ENCODE results near the gene FHOD1.
A peak's percentile ranks its signal among the peaks of the same experiment; 100 is the strongest.

FHOD1 gene

DNA sequence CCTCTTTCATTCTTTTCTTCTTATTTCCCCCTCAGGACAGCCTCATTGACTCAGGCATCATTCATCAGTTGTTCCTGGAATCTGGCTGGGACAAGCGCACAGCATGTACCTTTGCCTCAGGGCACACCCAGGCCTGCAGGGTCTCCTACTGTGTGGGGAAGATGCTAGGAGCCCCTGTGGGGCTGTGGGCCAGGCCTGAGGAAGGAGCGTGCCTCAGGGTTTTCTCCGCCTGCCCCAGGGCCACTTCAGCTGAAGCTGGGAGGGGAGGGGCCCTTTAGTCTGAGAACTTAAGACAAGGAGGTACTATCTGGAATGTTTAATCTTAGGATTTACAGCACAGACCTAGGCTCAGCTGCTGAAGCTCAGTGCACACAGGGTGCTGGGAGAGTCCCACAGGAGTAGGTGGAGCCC lies 40.4 kb downstream of the FHOD1 start:
- DNase-seq = no peak

DNA sequence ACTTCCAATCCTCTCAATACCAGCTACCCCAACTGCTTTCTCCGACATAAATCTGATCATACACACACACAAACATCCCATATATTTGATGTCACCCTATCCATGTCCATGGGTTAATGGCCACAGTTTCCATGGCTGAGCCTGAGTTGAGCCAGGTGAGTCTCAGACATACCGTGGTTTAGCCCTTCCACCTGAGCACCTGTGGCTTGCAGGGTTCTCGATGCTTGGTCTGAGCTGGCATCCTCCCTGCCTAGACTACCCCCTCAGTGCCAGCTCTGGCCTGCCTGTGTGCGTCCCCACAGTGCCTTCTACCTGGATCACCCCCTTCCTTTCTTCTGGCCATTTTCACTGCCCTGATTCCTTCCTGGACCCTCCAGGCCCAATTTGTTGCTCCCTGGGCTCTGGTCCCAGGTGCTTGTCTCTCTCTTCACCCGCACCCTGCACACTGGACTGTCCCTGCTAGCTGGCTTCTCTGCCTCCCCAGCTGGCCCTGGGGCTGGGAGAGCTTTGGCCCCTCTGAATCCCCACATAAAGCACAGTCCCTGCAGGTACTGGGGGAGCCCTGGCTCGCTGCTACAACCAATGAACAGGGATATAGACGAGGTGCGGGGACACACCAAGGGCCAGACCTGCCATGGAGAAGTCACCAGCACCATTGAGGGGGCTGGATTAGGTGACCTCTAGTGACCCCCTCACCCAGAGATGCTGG lies 41.0 kb downstream of the FHOD1 start:
- no peak for DNase-seq

DNA sequence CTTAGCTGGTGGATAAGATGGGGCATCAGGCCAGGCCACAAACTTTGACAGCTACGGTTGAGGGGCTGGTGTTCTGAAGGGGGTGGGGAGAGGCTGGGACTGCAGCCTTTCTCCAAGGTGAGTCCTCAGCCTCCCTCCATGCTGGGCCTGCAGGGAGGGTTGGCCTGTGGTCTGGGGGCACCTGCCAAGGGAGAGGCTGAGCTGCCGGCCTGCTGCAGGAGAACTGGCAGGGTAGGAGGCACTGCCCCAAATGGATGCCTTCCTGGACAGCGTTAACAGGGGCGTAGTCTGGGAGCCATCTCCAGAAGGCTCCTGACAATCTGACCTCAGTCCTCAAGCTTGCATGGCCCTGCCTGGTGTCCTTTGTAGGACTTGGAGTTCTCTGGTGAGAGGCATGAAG lies 43.2 kb downstream of the FHOD1 start:
- DNase-seq = no peak

DNA sequence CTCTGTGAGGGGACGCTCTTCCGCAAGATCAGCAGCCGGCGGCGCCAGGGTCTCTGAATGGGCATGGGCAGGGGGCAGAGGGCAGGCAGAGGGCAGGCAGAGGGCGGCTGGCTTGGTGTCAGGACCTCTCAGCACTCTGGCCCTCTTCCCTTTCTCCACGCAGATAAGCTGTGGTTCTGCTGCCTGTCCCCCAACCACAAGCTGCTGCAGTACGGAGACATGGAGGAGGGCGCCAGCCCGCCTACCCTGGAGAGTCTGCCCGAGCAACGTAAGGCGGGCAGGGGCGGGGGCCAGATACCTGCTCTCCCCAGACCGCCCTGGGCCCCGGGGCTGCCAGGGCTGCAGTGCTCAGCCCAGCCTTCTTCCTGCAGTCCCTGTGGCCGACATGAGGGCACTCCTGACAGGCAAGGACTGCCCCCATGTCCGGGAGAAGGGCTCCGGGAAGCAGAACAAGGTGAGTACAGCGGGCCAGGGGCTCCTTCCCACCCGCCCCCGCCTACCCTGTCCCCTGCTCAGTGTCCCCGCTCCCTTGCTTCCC lies 44.3 kb downstream of the FHOD1 start:
- DNase-seq = no peak

DNA sequence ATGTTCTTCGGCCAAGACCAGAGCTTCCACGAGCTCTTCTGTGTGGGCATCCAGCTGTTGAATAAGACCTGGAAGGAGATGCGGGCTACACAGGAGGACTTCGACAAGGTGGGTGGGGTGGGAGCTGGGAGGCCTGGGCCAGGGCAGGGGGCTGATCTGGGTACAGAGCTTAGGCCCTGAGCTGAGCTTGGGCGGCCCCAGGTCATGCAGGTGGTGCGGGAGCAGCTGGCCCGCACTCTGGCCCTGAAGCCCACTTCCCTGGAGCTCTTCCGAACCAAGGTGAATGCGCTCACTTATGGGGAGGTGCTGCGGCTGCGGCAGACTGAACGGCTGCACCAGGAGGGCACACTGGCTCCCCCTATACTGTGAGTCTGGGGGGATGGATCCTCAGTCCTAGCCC lies 44.9 kb downstream of the FHOD1 start:
- DNase-seq = no peak

DNA sequence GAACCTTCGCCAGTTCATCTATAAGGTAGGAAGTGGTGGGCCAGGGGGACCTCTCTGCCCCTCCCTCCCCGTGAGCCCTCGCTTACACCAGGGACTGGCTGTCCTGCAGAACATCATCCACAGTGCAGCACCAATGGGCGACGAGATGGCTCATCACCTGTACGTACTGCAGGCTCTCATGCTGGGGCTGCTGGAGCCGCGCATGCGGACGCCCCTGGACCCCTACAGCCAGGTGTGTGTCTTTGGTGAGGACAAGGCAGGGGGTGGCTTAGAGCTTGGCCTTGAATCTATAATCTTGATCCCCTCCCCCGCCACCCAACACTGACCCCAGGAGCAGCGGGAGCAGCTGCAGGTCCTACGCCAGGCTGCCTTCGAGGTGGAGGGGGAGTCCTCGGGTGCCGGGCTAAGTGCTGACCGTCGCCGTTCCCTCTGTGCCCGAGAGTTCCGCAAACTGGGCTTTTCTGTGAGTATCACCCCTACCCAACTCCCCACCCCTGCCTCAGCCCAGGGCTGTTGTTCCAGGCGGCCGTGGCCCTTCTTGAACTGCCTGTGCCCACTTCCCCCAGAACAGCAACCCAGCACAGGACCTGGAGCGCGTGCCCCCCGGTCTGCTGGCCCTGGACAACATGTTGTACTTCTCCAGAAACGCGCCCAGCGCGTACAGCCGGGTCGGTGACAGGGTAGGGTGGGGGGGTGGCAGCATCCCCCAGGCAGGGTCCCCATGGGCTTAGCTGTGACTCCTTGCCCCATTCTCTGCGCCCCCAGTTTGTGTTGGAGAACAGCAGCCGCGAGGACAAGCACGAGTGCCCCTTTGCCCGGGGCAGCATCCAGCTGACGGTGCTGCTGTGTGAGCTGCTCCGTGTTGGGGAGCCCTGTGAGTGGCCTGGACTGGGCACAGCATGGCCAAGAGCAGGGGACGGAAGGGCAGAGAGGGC lies 45.6 kb downstream of the FHOD1 start:
- DNase-seq = no peak

DNA sequence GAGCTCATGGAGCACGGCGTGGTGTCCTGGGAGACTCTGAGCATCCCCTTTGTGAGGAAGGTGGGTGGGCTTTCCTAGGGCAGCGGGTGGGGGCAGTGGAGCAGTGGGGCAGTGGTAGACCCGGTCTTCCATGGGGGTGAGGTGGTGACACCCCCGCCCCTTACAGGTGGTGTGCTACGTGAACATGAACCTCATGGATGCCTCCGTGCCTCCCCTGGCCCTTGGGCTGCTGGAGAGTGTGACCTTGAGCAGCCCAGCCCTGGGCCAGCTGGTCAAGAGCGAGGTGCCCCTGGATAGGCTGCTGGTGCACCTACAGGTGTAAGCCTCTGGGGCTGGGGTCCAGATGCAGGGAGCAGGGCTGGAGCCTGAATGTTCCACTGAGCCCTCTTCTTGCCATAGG lies 46.8 kb downstream of the FHOD1 start:
- DNase-seq = no peak

DNA sequence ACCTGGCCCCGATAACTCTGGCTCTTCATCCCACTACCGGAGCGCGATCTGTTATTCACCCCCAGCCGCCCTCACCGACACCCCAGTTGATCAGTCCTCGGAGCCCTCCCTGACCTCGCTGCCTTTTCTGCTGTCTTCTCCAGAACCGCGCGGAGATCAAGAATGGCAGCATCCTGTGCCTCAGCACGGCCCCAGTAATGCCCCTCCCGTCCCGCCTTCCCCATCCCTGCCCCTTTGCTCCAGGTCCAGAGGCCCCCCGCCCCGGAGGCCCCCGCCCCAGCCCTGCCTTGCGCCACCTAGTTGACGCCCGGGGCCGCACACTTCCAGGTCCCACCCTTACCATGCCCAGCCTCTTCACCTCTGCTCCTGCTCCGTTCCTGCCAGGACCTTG lies 47.5 kb downstream of the FHOD1 start:
- no peak for DNase-seq

DNA sequence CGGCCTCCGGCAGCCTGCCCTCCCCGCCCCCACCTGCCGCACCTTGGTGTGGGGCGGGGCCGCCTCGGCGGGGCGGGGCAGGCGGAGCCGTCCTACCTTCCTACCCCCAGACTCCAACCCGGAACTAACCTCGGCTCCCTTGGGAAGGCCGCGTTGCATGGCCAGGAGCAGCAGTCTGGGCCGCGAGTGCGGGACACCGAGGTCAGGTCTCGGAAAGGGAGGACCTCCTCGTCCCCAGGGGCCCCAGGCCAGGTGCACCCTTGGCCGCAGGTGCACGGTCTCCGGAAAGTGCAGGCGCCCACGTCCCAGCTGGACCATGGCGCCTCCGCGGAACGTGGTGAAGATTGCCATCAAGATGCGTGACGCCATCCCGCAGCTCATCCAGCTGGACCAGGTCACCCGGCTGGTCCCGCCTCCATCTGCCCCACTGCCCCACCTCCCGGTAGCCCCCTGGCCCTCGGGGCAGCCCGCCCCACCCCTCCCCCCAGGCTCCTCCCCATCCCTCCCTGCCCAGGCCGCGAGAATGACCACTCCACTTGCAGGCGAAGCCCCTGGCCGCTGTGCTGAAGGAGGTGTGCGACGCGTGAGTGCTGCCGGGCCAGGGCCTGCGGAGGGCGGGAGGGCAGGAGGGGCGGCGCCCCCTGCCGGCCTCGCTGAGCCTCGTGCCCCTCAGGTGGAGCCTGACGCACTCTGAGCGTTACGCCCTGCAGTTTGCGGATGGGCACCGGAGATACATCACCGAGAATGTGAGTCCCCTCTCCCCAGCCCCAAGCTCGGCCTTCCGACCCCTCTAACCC lies 48.1 kb downstream of the FHOD1 start, which contains the start of gene ELMO3:
Gene ELMO3 (plus strand): TSS at position 121 of the 797 bp plus-strand sequence. CDS start 196 bp downstream, at position 317.
- no peak for DNase-seq

DNA sequence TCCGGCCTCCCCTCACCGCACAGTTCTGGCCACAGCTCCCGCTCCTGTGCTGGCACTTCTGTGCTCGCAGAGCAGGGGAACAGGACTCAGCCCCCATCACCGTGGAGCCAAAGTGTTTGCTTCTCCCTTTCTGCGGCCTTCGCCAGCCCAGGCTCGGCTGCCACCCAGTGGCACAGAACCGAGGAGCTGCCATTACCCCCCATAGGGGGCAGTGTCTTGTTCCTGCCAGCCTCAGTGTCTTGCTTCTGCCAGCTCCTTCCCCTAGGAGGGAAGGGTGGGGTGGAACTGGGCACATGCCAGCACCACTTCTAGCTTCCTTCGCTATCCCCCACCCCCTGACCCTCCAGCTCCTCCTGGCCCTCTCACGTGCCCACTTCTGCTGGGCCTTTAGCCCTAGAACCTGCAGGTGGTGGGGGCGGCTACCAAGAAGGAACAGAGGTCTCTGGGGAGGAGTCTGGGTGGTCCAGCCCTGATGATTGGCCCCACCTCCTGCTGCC lies 49.0 kb downstream of the FHOD1 start:
- DNase-seq = peak; percentile 44

DNA sequence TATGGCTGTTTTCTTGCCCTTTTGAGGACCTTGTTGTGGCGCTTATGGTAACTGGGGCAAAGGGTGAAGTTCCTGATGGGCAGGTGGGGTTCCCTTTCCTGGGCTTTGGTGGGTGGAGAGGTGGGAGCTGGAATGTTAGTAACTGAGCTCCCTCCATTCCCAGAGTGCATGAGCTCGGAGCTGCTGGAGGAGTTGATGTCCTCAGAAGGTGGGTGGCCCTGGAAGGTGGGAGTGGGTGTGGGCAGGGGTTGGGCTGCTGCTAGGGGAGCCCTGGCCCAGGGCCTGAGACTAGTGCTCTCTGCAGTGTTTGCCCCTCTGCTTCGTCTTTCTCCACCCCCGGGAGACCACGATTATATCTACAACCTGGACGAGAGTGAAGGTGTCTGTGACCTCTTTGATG lies 49.6 kb downstream of the FHOD1 start:
- DNase-seq = no peak

DNA sequence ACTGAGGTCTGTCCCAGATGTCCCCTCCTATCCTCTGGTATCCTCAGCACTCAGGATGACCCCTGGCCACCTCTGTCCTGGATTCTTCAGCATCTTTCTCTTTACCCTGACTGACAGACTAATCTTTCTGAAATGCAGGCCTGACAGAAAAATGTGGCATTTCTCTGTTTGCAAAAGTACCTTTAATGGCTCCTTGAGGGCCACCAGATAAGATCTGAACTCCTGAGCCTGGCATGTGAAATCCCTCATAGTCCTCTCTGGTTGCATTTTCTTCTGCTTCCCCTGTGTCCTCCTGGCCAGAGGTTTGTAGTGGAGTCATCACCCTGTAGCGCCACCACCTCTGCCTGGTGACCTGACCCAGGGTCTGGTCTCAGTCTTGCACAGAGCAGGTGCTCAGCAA lies 50.4 kb downstream of the FHOD1 start:
- DNase-seq = no peak

DNA sequence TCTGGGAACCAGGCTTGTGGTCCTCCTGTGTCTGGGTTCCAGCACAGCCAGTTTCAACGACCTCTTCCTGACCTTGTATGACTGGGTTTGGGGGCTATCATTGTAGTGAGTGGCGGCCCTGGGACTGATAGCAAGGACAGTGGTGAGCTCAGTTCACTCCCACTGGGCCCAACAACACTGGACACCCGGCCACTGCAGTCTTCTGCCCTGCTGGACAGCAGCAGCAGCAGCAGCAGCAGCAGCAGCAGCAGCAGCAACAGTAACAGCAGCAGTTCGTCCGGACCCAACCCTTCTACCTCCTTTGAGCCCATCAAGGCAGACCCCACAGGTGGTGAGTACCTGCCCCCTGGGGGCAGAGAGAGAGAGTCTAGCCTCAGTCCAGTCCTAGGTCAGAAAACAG lies 51.6 kb downstream of the FHOD1 start:
- no peak for DNase-seq

DNA sequence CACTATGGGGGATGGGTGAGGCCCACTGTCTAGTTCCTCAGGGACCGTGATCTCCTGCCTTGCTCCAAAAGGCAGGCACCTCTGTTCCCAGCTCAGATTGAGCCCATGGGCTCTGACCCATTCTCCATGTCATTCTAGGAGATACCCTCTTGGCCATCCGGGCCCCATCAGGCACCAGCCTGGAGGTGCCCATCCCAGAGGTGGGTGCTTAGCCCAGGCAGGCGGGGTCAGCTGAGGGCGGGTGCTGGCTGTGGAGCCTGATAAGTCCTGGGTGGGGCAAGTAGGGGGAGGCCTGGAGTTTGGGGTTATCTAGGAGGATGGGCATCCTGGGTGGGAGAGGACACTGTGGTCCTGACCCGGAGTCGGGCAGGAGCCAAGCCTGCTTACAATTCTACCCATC lies 53.0 kb downstream of the FHOD1 start:
- no peak for DNase-seq

DNA sequence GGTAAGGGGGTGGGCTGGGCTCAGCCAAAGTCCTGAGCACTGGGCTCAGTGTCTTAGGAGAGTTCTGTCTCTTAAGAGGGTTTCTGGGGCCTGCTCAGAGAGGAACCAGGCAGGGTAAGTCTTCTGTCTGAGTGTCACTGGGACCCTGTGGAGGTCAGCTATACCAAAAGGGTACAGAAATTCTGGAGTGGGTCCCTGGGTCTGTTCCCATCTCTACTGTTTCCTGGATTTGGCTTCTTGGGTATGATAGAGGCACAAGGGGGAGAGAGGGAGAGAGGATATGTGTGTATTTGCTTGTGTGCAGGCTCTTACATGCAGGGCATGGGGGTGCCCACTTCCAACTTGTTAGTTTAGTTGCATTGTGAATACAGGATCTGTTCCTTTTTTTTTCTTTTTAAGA lies 53.7 kb downstream of the FHOD1 start:
- DNase-seq = no peak

DNA sequence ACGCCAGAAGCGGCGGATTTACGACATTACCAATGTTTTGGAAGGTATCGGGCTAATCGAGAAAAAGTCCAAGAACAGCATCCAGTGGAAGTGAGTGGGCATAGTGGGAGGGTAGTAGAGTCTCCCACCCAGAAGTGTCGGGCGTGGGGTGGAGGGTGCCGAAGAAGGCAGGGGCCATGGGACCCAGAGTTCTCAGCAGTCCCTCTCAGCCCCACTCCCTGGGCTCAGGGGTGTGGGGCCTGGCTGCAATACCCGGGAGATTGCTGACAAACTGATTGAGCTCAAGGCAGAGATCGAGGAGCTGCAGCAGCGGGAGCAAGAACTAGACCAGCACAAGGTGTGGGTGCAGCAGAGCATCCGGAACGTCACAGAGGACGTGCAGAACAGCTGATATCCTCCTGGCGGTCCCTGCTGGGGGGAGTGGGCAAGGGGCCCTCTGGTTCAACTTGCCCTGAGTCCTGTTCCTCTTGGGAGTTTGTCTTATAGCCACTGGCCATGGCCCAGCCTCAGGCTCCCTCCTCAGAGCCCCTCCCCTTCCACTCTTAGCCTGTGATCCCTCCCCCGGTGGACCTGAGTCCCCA lies 54.4 kb downstream of the FHOD1 start:
- DNase-seq = no peak

DNA sequence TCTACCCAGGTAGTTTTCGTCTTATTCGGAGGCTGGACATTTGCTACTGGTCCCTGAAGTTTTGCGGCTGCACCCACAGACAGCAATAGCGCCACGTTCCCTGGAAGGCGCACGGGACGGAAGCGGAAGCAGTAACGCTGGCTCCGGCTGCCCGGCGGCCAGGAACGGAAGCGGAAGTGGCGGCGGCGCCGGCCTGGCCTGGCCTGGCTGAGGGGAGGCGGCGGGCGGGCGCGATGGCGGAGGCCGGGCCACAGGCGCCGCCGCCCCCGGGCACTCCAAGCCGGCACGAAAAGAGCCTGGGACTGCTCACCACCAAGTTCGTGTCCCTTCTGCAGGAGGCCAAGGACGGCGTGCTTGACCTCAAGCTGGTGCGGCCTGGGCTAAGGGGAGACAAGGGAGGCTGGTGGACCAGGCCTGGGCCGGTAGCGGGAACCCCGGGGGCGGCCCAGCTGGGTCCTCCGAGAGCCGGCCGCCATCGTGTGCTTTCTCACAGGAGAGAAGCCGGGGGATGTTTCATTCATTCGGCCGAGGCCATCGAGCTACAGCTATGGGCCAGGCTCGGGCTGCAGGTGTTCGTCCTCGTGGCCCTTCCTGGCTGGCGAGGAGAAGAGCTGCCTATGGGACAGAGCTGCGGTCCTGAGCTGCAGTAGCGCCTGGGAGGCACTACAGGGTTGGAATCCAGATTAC lies 55.1 kb downstream of the FHOD1 start, which contains the start of gene E2F4:
Gene E2F4 (plus strand): TSS at position 161 of the 687 bp plus-strand sequence. CDS start 73 bp downstream, at position 234.
- peak; percentile 95 for DNase-seq

DNA sequence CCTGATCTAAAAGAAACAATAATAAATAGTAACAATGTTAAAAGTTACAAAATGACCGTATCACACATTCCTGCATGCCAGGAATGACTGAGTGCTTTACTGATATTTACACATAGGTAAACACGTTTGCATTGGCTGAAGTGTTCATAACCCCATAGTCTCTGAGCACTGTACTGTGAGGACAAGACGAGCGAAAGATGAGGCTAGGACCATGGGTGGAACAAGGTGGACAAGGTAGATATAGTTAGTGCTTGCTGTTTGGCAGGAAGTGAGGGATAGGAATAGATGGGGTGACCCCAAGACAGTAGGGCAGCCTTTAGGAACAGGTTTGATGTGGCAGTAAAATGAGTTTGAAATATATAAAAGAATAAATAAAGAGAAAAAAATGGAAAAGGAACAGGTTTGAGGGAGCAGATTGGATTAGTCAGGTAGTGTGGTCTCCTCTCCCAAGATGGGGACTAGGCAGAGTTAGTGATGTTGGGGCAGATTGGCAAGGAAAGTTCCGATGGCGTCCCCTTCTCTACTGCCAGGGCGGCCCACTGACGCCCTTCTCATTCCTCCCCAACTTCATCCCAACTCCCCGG lies 55.8 kb downstream of the FHOD1 start:
- DNase-seq = no peak

DNA sequence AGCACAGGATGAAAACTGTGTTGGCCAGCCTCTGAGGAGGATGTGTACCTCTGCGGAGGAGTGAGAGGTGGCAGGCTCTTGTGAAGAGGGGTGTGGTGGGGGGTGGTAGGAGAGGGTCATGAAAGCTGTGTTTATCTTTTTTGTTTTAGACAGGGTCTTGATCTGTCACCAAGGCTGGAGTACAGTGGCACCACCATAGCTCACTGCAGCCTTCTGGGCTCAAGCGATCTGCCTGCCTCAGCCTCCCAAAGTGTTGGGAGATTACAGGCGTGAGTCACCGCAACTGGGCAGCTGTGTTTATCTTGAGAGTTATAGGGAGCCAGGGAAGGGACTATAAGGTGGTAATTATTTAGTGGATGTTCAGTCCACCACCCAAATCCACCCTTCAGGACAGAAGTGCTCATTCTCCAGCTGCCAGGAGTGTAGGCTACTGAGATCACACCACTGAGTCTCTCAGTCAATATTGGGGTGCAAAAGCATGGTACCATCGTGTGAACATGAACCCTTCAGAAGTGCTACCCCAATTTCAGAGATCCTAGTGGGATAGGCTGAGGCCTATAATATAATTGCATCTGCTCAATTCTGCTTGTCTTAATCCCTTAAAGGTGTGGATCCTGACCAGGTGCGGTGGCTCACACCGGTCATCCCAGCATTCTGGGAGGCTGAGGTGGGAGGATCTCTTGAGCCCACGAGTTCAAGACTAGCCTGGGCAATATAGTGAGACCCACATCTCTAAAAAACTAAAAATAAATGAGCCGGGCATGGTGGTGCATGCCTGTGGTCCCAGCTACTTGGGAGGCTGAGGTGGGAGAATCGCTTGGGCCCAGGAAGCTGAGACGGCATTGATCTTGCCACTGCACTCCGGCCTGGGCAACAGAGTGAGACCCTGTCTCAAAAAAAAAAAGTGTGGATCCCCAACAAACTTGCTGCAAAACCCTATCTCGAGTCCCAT lies 56.6 kb downstream of the FHOD1 start:
- no peak for DNase-seq

DNA sequence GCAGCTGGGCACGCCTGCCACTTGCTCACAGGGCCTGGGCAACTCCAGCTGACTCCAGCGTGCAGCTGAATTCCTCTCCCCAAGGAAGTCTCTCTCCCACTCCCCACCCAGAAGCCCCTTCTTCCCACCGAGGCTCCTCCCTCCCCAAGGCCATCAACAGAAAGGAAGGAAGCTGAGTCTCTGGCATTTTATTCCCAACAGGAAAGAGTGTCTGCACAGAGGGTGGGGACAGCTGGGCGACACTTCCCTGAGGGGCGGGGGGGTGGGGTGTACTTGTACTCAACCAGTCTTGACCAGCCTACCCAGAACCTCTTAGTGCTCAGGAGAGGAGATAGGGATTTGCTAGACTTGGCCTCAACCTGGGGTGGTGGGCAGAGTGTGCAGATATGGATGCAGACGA lies 57.2 kb downstream of the FHOD1 start, which contains the start of gene EXOC3L1:
Gene EXOC3L1 (minus strand): TSS at position 96 of the 400 bp plus-strand sequence. CDS start 460 bp downstream, outside the sequence.
- DNase-seq = no peak

Data from activated CD4-positive, alpha-beta T cell treated with anti-CD3 and anti-CD28 coated beads, Interleukin-2, Interleukin-6, amounts not matched to agents 100 ng/mL and 50 ng/mL, durations not matched to agents 16 hours and 8 hours (primary cell).